HG02973 (cell line): ENCODE data around the gene PRKG1.

Source experiments
- ATAC-seq: cut with Tn5 transposase; IDR thresholded peaks from one replicate; pipeline ENCODE4 v1.9.1; 2021; ENCODE audit warnings: moderate library complexity; ENCODE audit not compliant: unreplicated experiment

Gene PRKG1

DNA sequence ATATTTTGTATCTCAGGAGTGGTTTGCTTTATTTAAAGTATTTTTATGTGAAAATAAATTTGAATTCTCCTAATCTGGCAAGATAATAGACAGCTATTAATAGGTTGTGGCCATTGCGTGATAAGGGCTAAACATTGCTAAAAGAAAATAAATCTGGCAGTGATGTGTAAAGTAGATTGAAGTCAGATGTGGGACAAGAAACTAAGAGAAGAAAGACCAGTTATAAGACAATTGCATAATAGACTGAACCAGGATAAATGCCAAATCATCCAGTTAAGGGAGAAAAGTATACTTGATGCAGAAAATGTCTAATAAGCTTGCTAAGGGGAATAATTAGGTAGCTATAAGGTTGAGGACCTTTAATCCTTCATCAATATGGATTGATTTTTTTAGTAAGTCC, 822.6 kb downstream of the PRKG1 start:
- ATAC-seq: no peak

DNA sequence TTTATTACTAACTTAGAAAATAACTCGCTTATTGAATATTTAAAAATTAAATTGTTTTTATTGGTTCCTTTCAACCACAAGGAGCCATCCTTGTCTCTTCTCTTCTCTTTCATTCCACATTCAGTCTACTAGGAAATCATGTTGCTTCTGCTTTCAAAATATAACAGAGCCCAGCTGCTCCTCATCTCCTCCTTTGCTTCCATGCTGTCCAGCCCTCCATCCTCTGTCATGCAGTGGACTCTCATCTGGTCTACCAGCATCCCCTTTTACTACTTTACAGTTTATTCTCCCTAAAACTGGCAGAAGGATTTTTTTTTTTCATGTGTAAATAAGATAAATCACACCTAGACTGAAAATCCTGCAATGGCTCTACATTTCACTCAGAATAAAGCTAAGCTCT, 823.3 kb downstream of the PRKG1 start:
- no peak for ATAC-seq

DNA sequence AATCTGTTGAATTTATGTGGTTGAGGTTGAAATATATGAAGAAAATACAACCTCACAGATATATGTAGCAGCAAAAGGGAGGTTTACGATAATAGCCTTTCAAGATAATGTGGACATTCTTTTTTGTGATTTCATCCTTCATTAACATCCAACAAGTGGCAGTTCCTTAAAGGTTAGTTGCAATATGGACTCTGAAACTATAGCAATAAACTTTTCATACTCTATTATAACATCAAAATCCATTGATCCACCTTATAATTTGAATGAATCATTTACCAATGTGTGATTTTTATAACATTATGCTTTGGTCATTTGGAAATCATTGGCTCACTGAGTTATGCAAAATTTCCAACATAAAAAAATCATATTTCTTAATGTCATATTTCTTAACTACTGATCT, 825.9 kb downstream of the PRKG1 start:
- ATAC-seq: no peak

DNA sequence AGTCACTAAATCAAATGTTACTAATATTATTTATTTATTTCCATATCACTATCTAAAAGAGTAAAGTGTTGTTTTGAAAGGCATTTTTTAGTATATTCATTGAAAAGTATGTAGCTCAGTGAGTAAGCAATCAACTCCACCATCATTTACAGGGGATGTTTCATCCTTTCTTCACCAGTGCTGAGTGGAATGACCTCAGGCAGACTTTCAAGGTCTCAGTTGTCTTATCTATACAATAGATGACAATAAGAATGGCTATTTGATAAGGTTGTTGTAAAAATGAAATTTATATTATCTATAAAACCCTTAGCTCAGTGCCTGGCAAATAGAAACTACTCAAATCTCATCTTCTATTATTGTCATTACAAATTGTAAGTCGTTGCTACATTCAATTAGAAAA, 829.4 kb downstream of the PRKG1 start:
- ATAC-seq: no peak

DNA sequence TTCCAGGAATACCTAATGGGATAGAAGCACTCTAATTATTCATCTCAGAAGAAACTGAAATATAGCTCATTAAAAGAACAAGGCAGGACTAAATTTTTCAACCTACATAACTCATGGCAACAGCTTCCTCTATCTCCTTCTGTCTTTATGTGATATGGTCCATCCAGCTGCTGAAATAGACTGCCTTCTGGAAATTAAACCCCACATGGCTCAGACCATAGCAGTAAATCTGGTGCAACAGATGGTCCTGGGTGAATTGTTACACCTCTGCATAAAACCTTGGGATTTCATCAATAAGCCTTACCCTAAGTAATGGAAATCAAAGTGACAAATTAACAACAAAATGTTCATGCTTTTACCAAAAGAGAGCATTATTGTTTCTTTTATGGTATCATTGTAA, 830.7 kb downstream of the PRKG1 start:
- no peak for ATAC-seq

DNA sequence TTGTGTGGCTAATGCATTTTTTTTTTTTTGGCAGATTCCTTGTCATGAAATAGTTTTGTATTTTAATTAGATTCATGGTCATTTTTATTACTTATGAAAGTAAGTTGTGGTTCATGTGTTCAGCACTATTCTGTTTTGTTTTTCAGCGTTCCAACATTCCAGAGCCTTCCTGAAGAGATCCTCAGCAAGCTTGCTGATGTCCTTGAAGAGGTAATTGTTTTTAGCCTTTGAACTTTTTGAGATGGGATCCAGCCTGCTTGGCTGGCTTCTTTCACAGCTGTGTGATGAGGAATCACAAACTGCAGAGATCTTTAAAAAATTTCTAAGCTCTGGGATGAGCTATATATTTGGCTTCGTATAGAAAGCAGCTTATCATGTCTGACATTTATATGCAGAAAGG, 833.1 kb downstream of the PRKG1 start:
- ATAC-seq: no peak

DNA sequence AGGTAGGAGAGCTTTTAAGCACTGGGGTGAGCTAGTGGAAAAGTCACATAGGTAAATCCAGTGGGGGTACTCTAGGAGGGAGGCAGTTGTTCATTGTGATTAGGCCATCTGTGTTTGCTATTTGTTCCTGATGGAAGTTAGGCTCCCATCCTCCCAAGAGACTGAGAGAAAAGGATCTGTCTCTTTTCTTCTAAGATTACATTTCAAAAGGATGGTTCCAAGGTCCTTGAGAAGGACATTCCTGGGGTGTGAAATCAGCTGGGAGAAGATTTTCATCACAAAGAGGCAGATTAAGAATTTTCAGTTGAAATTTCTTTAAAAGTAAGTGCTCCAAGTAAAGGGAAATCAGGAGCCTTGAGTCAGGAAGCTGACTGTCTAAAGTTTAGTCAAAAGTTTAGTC, 835.9 kb downstream of the PRKG1 start:
- no peak for ATAC-seq

DNA sequence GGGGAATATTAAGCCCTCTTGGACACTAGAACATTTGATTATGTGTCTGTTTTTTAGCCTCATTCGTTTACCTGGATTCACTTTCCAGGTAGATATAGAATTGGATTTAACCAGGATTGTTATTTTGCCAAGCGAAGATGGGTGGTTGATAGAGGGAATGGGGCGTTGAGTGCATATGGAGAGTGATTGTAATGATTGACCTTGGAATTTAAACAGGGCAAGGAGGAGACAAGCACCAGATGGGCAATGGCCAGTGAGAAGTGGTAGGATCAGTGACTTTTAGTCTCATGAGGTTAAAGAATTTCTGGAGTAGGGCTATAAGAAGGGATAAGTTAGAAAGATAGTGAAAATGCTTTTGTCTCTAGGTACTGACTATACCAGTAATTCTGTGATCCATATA, 836.3 kb downstream of the PRKG1 start:
- no peak for ATAC-seq

DNA sequence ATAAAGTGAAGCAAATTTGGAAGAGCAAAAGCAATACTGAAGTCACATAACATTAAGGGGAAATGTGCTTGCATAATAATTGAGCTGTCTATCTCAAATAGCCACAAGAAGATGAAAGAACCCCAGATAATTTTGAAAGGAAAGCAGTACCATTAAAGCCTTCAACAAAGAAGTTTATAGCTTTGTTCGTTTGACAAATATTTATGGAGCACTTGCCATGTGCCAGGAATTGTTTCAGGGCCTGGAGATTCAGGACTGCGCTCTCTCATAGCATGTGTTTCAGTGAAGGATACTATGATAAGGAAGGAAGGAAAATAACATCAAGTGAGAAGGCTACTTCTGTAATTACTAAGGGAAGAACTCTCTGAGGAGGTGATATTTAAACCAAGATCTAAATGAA, 837.4 kb downstream of the PRKG1 start:
- ATAC-seq: no peak

DNA sequence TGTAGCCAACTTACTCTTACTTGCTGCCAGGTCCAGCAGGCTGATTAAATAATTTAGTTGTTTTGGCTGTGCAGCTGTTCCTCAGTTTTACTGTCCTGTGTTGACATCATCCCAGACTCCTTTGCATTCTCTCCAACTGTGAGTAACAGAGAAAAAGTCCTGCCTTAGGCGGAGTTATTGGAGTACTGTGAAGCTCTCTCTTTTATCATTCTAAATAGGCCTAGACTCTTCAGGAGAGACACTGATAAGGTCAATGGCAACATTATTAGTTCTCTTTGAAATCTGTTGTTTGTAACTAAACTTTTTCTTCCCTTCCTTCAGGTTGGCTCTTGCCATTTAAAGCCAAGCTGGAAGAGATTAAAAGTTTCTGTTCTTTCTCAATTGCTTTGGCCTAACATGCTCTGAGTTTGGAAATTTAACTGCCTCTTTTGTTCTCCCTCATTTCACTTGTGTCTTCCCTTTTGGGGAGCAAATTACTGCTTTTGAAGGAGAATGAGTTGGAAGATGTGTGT, 840.8 kb downstream of the PRKG1 start:
- no peak for ATAC-seq

DNA sequence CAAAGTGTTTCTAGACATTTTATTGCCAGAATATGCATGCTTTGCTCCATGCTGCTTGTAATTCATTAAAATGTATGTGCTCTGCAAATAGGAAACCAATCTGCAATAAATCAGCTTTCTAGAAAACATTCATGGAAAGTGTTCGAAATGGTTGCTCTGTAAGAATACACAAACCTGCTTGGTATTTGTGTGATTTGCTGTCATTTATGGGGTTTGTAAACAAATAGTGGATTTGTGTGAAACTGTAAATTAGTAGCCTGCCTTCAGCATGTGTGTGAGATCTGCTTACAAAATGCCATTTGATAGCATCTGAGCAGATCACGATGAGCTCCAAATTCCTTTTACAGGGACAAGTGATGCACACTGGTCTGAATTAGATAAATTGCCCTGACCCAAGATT, 844.2 kb downstream of the PRKG1 start:
- ATAC-seq: no peak

DNA sequence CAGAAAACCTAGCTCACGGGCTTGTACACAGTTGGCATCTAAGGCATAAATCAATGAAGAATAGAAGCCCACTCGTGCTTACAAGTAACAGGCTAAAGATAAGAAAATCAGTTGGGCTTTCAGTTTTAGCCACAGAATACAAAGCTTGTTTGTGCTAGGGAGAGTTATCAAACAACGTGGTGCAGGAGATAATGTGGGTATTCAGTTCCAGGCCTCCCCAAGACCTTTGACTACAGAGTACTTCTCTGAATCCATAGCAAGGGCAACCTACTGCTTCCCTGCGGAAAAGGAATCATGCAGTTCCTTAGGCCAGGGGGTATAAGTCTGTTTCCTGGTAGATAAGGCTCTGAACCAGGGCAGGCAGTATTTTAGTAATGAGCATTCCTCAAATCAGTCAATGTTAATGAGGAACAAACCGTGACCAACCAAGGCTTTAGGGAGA, 844.6 kb downstream of the PRKG1 start:
- ATAC-seq: no peak

DNA sequence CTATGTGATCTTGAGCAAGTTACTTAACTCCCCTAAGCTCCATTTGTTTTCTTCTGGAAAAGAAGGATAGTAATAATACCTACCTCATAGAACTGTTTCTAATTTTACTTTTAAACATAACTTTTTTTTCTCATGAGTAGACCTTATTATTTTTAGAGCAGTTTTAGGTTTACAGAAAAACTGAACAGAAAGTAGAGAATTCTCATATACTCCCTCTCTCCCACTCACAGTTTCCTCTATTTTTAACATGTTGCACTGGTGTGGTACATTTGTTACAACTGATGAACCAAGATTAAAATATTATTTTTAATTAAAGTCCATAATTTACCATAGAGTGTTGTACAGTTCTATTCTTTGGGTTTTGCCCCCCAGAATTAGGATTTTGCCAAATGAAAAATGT, 846.4 kb downstream of the PRKG1 start:
- ATAC-seq: no peak

DNA sequence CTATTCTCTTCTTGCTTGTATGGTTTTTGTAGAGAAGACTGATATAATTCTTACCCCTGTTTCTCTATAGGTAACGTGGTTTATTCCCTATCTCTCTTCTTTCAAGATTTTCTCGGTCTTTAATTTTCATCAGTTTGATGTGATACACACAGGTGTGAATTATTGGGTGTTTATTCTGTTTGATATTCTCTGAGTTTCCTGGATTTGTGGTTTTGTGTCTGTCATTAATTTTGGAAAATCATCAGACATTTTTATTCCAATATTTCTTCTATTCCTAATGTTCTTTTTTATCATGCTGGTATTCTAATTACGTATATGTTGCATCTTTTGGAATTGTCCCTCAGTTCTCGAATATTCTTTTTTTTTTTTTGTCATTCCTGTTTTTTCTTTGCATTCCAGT, 850.1 kb downstream of the PRKG1 start:
- no peak for ATAC-seq

DNA sequence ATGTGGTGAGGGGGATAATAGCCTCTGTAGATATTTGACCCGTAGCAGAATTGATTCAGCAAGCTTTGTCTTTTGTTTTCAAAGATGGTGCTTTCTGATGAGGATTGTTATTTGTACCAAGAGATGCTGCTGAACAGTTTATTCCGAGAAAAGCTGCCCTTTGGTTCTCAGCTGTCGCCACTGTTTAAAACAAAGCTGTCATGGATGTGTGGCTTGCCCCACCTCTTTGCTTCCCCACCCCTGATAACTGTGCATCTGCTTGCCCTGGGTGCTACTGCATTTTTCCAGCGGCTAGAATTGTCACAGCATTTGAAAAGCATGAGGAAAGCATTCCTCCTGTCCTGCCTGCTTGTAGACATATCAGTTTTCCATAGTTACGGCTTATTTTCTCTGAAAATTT, 852.0 kb downstream of the PRKG1 start:
- no peak for ATAC-seq

DNA sequence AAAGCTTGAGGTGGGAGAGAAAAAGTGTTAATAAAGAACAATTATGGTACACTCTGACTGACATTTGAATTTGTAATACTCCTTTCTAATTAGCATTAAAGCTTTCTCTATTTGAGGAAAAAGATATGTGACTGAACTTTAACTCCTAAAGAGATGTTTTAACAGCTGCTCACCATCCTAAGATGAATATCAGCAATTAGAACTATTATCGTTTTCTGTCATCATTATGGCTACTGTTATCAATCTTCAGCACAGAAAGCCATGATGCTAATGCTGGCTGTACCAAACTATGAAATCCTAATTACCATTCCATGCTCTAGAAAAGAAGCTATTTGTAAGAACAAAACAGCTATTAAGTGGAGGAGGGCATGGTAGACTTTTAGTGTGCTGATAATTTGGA, 853.9 kb downstream of the PRKG1 start:
- ATAC-seq: no peak

DNA sequence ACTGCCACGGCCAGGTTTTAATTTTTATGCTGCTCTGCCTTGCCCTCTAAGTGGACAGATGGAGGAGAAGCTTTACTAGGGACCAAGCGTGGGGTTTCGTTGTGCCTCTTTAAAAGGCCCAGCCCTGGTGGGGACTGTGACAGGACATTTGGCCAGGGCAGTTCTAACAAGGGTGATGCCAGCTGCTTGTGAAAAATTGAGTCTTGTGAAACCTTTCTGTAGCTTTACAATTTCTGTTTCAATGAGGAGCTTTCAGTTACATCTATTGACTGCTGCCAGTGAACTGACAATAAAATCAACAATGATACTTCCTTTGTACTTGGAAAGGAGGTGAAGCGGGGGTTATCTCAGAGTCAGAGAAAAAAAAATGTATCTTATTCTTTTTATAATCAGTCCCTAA, 858.2 kb downstream of the PRKG1 start:
- ATAC-seq: no peak

DNA sequence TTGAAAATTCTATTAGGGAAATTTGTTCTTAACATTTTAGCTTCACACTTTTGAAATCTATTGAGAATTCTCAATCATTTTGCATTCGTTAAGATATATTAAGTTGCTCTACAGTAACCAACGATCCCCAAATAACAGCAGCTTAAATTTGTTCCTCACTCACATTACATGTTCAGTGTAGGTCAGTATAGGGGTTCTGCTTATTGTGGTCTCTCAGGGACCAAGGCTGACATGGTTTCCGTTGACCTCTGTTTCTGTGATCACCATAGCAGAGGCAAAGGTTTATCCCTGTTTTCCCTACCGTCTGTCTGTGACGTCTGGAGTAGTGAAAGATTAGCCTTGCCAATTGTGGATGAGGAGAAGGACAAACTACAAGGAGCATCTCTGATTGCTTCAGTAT, 860.1 kb downstream of the PRKG1 start:
- no peak for ATAC-seq

DNA sequence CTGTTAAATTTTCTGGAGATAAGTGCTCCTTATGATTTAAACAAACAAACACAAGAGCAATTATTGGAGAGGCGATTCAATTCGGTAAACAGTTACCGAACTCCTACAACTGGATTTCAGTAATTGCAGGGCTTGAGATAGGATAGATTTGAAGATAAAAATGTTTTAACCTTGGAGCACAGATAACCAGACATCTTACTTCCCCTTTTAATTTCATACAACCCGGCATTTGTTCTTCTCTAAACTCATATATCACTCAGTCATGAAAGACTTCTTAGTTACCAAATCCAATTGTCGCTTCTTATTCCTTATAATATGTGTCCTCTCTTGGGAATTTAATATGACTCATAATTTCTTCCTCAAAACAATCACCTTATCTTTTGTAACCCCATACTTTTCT, 861.1 kb downstream of the PRKG1 start:
- ATAC-seq: no peak

DNA sequence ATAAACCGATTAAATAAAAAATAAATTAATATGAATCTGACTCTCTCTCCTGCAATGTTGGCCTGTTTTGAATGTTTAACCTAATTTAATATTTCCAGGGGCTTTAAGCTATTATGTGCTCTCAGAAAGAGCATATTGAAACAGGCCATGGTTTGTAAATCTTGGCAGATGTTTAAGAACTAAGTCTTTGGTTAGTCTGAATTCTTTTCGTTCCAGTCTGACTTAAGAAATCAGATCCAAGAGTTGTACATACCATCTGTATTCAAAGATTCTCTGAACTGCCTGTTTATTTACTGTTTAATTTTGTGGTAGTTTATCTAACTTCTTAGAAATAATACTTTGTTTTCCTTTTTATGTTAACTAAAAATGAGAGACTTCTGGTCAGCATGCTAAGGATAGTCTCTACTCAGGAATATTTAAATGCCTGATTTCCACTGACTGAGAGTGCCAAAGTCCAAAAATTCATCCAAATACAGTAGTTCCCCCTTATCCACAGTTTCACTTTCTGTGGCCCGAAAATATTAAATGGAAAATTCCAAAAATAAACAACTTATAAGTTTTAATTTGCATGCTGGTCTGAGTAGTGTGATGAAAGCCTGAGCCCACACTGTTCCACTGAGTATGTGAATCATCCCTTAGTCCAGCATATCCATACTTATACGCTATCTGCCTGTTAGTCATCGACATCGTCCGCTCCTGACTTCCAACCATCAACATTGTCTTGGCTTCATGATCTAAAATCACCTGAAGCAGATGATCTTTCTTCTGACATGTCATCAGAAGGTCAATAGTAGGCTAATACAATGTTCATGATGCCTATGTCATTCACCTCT, 863.2 kb downstream of the PRKG1 start:
- no peak for ATAC-seq

DNA sequence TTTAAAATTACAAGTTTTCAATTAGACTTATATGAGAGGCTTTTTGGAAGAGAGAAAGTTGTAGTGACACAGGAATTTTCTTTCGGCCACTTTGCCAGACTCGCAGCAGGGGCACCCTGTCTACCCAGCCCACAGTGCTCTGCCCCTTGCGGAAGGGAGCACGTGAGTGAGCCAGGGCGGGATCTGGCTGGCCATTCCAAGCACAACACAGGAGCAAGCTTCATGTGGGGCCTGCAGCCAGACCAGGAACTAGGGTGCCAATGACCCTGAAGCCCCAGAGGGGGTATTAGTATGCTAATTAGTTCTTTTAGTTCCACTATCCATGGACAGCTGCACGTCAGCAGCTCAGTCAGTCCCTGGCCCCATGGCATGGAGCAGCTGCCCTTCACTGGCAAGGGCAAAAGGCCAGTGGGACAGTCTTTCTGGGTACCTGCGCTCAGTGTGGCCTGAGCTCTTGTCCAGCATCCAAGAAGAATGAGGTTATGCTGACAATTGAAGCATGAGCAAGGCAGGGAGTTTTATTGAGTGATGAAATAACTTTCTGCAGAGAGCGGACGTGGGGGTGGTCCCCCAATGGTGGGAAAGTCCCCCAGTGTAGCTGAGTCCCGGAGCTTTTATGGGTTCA, 876.2 kb downstream of the PRKG1 start:
- ATAC-seq: no peak

DNA sequence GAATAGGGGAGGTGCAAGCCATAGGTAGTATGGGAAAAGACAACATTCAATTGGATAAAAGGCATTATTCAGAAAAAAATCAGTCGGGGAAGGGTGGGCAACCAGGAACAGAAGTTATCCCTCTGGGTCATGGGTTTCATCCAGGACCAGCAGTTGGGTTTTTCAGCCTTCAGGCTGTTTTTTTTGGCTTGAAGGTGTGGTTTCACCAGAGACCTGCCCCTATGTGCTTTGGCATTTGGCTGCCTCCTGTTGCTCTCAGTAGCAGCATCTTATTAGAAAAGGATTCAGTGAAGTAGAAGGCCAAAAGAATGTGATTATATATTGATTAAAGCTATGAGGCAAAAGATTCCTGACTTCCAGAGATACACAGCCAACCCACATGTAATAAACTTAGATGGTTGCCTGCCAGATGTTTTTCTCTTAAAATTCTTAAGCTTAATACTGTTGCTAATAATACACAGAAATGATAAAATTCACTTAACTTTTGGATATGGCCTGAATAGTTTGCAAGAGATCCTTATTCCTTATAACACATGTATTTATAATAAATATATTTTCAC, 876.8 kb downstream of the PRKG1 start:
- ATAC-seq: no peak
